AG04449 (cell line): ENCODE results near the gene HLF.

Experiments
- CTCF ChIA-PET: fragments of 350-600 bp; formaldehyde crosslinking; extraction: SDS; loops from one replicate; lab custom pipeline; 2021; ENCODE audit warnings: antibody characterized with exemption; lab: Yijun Ruan, JAX
- POLR2A ChIA-PET: fragments of 400-600, 350-600 bp; formaldehyde crosslinking; extraction: SDS; loops from one replicate; lab custom pipeline; 2020; ENCODE audit warnings: antibody characterized with exemption, inconsistent platforms; lab: Yijun Ruan, JAX
- DNase-seq: peaks from one replicate; pipeline ENCODE4 v3.0.0-alpha.2; 2010; ENCODE audit warnings: low read depth, low spot score
- H3K4me3 ChIP-seq: 2 replicates; pipeline ENCODE4 v1.5.1; 2011; ENCODE audit warnings: low read depth, mild to moderate bottlenecking, control low read depth, low read length
- TF ChIP-seq, protein P1 (sequence below): IDR thresholded peaks from one replicate; pipeline ENCODE4 v1.5.1; 2011; ENCODE audit warnings: mild to moderate bottlenecking, moderate library complexity, low read length, control low read depth, inconsistent platforms; ENCODE audit not compliant: insufficient read depth; ENCODE audit errors: missing control alignments

The HLF gene

DNA sequence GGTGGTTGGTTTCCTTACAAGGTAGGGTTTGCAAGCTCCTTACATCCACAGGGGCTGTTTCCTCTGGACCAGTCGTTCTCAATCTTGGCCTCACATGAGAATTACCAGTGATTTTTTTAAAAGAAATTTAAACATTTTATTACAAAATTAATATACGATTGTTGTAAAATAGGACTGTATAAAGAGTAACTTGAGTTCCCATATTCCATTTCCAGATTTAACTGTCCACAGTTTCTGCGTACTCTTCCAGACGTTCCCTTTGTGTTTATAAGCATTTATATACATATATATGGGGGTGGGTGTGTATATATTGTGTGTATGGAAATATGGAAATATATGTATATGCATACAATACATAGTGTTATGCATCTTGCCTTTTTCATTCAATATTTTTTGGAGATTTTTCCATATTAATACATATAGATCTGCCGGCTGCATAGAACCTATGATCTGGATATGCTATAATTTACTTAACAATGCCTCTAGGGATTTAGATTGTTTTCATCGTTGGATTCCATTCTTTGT lies 31.5 kb downstream of the HLF start:
- TF ChIP-seq, protein P1, sequence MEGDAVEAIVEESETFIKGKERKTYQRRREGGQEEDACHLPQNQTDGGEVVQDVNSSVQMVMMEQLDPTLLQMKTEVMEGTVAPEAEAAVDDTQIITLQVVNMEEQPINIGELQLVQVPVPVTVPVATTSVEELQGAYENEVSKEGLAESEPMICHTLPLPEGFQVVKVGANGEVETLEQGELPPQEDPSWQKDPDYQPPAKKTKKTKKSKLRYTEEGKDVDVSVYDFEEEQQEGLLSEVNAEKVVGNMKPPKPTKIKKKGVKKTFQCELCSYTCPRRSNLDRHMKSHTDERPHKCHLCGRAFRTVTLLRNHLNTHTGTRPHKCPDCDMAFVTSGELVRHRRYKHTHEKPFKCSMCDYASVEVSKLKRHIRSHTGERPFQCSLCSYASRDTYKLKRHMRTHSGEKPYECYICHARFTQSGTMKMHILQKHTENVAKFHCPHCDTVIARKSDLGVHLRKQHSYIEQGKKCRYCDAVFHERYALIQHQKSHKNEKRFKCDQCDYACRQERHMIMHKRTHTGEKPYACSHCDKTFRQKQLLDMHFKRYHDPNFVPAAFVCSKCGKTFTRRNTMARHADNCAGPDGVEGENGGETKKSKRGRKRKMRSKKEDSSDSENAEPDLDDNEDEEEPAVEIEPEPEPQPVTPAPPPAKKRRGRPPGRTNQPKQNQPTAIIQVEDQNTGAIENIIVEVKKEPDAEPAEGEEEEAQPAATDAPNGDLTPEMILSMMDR = no peak
- ChIA-PET POLR2A (no interaction called here), CTCF (interaction anchor here (1.0 to 3.1 kb wide), 12 partner anchors 9 to 323 kb away, joined by 3 to 56 read pairs (median 4); no protein-coding TSS in a partner anchor)
- H3K4me3 ChIP-seq = no peak overlapping the region
- DNase-seq = no peak

- DNase-seq = no peak
- ChIA-PET POLR2A (no interaction called here), CTCF (interaction anchor here (1.0 to 3.1 kb wide), 11 partner anchors 8 to 324 kb away, joined by 3 to 56 read pairs (median 4); no protein-coding TSS in a partner anchor)
- TF ChIP-seq, protein P1 = no peak
- no peak overlapping the region for H3K4me3 ChIP-seq
These were observed 31.9 kb downstream of the HLF start for GRCh38 chr17:55296699-55297098.

GRCh38 chr17:55298111-55298730 lies 33.5 kb downstream of the HLF start:
- ChIA-PET POLR2A (no interaction called here), CTCF (interaction anchor here (2.5 to 3.1 kb wide), 3 partner anchors 243 to 305 kb away, joined by 8 to 56 read pairs (median 19); no protein-coding TSS in a partner anchor)
- DNase-seq = no peak
- TF ChIP-seq, protein P1 = no peak
- no peak overlapping the region for H3K4me3 ChIP-seq

- TF ChIP-seq, protein P1 = no peak
- no peak overlapping the region for H3K4me3 ChIP-seq
- ChIA-PET POLR2A (no interaction called here), CTCF (interaction anchor here (1.6 kb wide), 1 partner anchor 306 kb away, joined by 6 read pairs; no protein-coding TSS in a partner anchor)
- DNase-seq = no peak
These were observed 34.5 kb downstream of the HLF start for GRCh38 chr17:55299162-55299838.

GRCh38 chr17:55299890-55300289 lies 35.1 kb downstream of the HLF start:
- H3K4me3 ChIP-seq = no peak overlapping the region
- no peak for DNase-seq
- ChIA-PET CTCF (interaction anchor here (1.6 kb wide), 1 partner anchor 307 kb away, joined by 6 read pairs; no protein-coding TSS in a partner anchor), POLR2A (no interaction called here)
- TF ChIP-seq, protein P1 = no peak
